ENCODE data around the gene DIS3L.
A peak's percentile ranks its signal among the peaks of the same experiment; 100 is the strongest.
"Not testable (repeated sequence)": the region's sequence is repeated elsewhere in the genome, so short reads cannot be mapped to it uniquely, and the experiment has no call there.

Gene DIS3L

DNA sequence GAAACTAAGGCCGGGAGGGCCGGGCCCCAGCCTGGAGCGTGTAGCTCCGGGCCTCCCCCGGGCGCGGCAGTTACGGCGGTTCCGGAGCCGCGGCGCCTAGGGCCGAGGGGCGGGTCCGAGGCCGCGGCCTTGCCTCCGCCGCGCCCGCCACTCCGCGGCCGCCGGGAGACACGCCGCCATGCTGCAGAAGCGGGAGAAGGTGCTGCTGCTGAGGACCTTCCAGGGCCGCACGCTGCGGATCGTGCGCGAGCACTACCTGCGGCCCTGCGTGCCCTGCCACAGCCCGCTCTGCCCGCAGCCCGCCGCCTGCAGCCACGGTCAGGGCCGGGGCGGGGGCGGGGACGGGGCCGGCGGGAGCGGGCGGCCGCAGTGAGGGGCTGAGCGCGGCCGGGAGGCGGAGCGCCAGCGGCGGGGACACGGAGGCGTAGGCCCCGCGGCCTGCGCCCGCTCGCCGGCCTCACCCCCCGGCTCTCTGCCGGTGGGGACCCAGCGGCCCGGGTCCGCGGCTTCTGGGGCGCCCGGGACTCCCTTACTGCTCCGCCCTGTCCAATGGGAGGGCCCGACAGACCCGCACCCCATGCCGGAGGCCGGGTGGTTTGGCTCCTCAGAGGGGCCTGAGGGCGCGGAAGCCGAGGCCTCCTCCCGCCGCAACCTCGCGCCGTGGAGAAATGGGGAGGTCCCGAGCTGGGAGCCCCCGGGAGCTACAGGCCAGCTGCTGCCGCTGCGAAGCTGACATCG lies at the start of gene DIS3L:
Gene DIS3L, plus strand, starts transcription at position 150 of the 738 bp plus-strand sequence. Its CDS starts 29 bp downstream, at position 179.
- peak; percentile 33 for DNase-seq (ENCODE audit: low spot score)

- not testable (repeated sequence) for DNase-seq (ENCODE audit: low spot score)
Observed at GRCh38 chr15:66245832-66246231, 47.5 kb upstream of the DIS3L start.

DNA sequence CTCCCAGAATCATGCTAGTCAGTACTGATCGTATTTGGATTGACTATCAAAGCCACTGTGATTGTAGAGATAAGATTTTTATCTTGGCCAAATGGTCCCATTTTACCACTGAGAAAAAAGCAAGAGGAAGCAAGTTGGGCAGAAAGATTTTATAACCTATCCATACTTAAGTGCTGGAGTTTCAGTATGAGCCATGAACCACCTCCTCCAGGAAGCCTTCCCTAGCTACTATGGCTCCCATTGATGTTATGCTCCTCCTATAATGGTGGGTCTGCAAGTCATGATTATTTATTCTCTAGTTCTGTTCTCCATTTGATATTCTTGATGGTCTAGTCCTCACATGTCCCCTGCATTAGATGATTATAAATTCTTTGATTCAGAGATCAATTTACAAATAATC lies 46.4 kb upstream of the DIS3L start:
- no peak for DNase-seq (ENCODE audit: low spot score)

DNA sequence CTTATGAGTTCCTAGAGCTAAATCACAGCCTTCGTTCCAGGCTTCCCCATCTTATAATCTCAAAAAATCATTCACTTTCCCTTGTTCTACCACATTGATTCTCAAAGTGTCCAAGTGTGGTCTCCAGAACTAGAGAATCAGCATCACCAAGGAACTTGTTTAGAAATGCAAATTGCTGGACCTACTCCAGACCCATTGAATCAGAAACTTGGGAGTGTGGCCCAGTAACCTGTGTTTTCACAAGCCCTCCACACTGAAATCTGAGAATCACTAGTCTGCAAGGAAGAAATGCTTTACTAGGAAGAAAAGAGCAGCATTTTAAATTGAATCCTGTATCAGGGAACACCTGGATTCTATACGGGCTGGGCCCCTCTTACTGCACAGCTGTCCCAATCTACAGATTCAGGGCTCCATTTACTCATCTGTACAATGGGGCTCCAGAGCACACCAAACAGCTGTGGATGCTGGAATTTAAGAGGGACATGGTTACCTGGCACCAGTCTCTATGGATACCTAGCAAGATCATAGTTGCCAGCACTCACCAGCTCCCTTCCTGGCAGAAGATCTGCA lies 43.7 kb upstream of the DIS3L start:
- DNase-seq (ENCODE audit: low spot score) = peak; percentile 34

DNA sequence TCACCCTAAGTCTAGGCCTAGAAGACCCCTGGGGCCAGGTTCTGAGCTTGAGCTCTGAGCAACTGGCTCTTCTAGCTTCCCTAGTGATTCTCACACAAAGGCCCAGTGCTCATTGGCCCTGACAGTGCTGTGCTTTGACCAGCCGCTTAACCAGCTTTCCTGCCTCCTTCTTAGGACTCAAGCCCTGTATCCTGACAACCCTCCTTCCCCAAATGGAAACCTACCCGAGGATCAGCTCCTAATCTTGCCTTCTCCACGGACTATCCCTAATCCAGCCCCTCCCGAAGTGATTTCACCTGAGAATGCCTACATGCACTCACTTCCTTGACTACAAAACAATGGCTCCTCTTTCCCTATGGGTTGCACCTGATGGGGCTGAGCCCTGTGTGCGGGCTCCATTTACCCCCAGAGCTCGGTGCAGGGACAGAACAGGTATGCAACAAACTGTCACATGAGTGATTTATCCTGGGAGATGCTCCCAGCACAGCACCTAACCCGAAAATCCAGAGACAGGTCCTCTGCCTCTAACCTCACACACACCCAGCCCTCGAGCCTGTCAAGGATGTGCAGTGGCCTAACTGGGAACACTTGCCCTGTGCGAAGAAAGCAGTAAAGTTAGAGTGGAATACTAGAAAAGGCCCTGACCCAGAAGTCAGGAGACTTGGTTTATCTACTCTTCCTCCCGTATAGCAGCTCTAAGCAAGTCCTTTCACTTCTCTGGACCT lies 42.1 kb upstream of the DIS3L start:
- no peak for DNase-seq (ENCODE audit: low spot score)

DNA sequence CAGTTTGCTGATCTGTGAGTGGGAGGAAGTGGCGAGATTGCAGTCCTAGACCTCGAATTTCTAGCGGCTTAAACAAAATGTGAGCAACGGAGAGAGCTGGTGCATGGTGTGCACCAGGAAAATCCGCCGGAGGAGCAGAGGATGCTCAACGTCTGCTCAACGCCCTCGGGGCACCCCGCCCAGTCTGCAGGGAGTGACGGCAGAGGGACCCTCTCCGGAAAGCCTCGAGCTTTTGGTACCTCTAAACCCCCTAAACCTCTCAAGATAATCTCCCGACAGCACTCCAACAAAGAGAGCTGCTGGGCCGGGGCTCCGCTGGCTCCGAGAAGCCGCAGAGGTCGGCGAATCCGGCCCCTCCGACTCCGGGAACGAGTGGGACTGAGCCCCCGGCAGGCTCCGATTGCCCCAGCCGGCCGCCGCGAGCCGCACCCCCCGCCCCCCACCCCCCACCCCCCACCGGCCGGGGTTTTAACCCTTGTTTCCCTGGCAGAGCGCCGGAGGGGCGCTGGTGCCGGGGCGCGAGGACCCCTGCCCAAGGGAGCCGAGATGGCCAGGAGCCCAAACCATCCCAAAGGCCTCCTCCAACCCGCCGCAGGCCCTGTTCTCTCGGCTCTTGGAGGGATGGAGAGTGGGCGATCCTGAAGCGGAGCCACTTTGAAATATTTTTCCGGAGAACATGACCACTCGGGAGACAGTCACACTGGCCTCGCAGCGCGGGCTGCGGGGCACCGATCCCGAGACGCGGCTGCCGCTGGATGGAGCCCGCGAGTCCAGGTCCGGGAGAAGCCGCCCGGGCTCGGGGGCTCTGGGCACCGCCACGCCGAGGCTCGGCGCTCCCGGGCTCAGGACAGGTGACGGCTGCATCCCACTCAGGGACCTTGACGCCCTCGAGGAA lies 41.3 kb upstream of the DIS3L start:
- peak; percentile 48 for DNase-seq (ENCODE audit: low spot score)

DNA sequence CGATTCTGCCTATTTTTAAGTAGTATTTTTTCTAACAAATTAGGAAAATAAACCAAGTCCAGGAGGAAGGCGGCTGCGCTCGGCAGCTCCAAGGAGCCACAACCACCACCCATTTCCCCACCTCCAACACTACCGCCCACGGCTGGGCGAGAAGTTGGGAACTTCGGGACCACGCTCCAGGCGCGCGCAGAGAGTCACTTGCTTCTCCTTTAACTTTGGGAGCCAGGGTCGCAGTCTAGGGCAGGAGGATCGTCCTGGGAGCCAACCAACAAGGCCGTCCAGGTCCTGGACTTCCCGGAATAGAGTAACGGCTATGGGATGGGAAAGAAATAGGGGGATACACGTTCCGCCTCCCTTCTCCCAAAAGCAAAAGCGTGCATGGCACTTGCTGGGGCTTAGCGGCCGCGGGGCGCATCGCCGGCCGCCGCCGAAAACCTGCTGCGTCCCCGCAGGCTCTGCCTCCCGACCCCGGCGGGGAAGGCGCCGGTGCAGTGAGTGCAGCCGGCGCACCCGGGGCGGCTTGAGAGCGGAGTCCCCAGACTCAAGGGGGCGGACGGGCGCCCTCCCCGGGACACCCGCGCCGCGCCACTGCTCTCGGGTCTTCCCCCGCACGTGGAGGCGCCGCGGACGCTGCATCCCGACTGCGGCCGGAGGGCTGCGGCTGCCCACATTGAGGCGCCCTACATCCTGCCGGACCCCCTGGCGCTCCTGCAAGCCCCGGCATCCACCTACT lies 40.5 kb upstream of the DIS3L start:
- DNase-seq (ENCODE audit: low spot score) = no peak

DNA sequence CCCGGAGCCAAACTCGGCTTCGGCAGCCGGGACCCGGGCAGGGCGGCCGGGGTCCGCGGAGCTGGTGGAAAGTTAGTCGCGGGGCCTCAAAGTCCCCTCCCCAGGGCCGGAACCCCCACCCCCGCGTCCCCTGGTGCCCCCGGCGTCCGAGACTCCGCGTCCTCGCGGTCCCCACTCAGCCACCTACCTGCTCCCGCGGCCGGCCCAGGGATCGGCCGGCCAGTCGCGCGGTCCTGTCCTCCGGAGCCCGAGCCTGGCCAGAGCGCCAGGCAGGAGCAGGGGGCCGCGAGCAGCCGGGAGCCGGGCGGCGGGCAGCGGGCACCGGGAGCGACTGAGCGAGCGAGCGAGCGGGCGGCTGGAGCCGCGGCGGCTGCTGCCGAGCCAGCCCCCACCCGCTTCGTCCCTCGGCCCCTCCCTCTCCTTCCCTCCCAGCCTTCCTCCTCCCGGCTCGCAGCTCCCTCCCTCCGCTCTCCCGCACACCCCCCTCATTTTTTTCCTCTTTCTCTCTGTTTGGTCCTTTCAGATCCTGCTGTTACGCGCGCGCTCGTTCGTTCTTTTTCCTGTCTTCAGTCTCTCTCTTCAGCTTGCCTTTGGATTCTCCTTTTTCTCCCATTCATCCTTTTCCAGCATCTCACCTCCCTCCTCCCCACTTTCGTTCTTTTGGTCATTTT lies 39.8 kb upstream of the DIS3L start, which contains the start of gene MEGF11:
Gene MEGF11, minus strand, starts transcription at position 333 of the 671 bp plus-strand sequence. CDS start 125,347 bp downstream, outside the sequence.
- peak; percentile 71 for DNase-seq (ENCODE audit: low spot score)

- DNase-seq (ENCODE audit: low spot score) = no peak
Observed at GRCh38 chr15:66254089-66254950, 39.0 kb upstream of the DIS3L start.

GRCh38 chr15:66254951-66255676 lies 38.3 kb upstream of the DIS3L start:
- DNase-seq (ENCODE audit: low spot score) = no peak

DNA sequence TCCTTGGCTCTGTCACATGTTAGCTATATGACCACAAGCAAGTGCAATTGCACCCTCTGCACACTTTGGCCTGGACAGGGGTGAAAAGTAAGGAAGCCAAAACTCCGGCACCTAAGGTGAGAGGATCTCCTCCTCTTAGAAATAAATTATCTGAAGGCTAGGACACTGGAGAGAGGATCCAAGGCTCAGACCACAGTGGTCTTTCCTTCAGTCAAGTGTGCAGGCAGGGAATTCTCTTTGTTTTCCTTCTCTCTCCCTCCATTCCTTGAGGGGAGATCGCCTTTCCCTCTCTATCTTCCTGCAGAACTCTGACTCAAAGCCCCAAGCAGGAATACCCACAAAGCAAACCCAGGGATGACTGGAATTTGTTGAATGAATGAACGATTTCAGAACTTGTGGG lies 36.7 kb upstream of the DIS3L start:
- no peak for DNase-seq (ENCODE audit: low spot score)

DNA sequence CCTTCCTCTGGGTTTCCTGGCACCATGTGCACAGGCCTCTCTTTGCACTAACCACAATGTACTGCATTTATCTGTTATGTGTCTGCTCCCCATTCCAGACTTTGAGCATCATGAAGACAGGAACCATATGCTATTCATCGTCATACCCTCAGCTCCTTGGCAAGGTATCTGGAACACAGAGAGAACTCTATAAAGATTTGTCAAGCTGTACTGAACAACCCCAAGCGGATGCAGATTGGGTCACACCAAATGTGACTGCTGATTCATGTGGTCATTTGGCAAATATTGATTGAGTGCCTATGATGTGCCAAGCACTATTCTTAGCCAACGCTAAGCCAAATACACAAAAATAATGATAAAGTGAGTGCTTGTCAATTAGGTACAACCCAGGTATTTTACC lies 32.3 kb upstream of the DIS3L start:
- no peak for DNase-seq (ENCODE audit: low spot score)

DNA sequence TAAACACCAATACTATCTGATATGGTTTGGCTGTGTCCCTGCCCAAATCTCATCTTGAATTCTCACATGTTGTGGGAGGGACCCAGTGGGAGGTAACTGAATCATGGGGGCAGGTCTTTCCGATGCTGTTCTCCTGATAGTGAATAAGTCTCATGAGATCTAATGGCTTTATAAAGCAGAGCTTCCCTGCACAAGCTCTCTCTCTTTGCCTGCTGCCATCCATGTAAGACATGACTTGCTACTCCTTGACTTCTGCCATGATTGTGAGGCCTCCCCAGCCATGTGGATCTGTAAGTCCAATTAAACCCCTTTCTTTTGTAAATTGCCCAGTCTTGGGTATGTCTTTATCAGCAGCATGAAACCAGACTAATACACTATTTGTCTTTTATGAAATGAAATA lies 30.5 kb upstream of the DIS3L start:
- not testable (repeated sequence) for DNase-seq (ENCODE audit: low spot score)

DNA sequence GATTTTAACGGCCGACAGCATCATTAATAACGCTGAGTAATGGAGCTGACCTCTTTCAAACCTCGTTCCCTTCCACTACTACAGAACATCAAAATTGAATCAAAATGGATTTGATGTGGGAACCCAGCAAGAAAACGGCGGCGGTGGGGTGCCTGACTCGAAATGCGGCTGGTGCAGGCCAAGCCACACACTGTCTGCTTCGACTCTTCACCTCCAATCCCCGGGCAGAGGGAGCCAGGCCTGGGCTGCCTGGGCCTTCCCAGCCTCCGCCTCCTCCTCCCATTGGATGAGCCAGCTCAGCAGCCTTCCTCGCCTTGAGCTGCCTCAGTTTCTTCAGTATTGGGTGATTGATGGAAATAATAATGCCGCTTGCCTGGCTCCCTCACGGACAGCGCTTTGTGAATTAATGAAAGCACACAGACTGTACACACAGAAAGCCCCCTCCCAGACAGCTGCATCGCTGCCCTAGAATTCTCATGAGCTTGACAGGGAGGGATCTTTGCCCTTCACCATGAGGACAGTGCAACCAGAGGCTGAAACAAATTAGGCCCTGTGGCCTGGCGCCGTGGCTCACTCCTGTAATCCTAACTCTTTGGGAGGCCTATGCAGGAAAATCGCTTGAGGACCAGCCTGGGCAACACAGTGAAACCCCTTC lies 28.4 kb upstream of the DIS3L start:
- no peak for DNase-seq (ENCODE audit: low spot score)

GRCh38 chr15:66269326-66270090 lies 23.9 kb upstream of the DIS3L start:
- DNase-seq (ENCODE audit: low spot score) = peak; percentile 40

GRCh38 chr15:66270932-66271331 lies 22.4 kb upstream of the DIS3L start:
- no peak for DNase-seq (ENCODE audit: low spot score)

DNA sequence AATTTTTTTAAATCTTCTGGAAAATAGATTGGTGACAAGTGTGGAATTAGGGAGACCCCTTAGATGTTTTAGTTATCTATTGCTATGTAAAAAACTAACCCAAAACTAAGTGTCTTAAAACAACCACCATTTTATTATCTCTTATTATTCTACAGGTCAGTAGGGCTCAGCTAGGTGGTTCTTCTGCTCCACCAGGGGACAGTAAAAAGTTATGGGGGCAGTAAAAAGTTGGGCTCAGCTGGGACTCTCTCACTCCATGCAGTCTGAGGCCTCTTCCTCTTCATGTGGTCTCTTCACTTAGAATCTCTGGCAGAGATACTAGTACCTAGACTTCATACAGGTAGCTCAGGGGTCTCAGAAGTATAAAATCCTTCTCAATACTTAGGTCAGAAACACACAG lies 18.0 kb upstream of the DIS3L start:
- no peak for DNase-seq (ENCODE audit: low spot score)

DNA sequence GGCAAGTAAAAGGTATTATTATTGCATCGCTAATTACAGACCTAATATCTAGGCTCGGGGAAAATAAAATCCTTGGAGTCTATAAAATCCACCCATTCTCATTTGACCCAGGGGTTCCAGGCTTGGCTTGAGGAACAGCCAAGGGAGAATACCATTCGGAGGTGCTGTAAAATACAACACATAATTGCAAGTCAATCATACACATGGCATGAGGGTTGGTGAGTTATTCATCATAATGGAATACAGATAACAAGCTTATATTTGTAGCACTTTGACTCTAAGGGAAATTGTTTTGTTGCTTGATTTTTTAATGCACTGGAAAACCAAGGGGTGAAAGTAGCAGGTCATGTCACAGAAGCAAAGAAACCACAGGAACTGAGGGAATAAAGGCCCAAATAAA lies 16.8 kb upstream of the DIS3L start:
- no peak for DNase-seq (ENCODE audit: low spot score)
